GM12878 (cell line): ENCODE results near the gene WNT3A.

ENCODE experiments used
- EP300 ChIP-seq, 2 experiments: fragments of 150-350 bp in 1 of 2; IDR thresholded peaks; 2 replicates each; pipeline ENCODE4 v1.6.1; 2011 to 2012; ENCODE audit warnings: low read depth in 2 of 2, low read length in 2 of 2, borderline replicate concordance in 1 of 2, improper control_type of control experiment in 1 of 2, inconsistent platforms in 1 of 2; ENCODE audit not compliant: control insufficient read depth in 1 of 2
- ESRRA ChIP-seq: IDR thresholded peaks from 2 replicates; pipeline ENCODE4 v1.6.1; 2012; ENCODE audit warnings: mild to moderate bottlenecking, low read length, improper control_type of control experiment
- FOXK2 ChIP-seq: fragments of 450-650 bp; IDR thresholded peaks from 2 replicates; pipeline ENCODE4 v1.6.1; 2017; ENCODE audit warnings: mild to moderate bottlenecking, moderate library complexity
- IKZF1 ChIP-seq: fragments of 450-650 bp; conservative IDR thresholded peaks from 2 replicates; pipeline ENCODE4 v1.6.1; 2017; ENCODE audit warnings: antibody characterized with exemption, mild to moderate bottlenecking
- NR2C1 ChIP-seq: fragments of 450-650 bp; IDR thresholded peaks from 2 replicates; pipeline ENCODE4 v1.6.1; 2017; ENCODE audit warnings: antibody characterized with exemption, mild to moderate bottlenecking, moderate library complexity
- NR2F1 ChIP-seq: fragments of 450-650 bp; conservative IDR thresholded peaks from 2 replicates; pipeline ENCODE4 v1.6.1; 2017; ENCODE audit warnings: mild to moderate bottlenecking
- POLR2A ChIP-seq: IDR thresholded peaks from 2 replicates; pipeline ENCODE4 v1.6.1; 2011; ENCODE audit warnings: low read depth, mild to moderate bottlenecking, low read length
- POLR2AphosphoS5 ChIP-seq: IDR thresholded peaks from 2 replicates; pipeline ENCODE4 v1.6.1; 2011; ENCODE audit warnings: mild to moderate bottlenecking, low read length, inconsistent platforms
- SMC3 ChIP-seq: IDR thresholded peaks from 2 replicates; pipeline ENCODE4 v1.6.1; 2011; ENCODE audit warnings: low read length, improper control_type of control experiment, borderline replicate concordance
- TF ChIP-seq, protein P1 (sequence below): fragments of 450-650 bp; IDR thresholded peaks from 2 replicates; pipeline ENCODE4 v1.6.1; 2018; ENCODE audit warnings: borderline replicate concordance, mild to moderate bottlenecking; ENCODE audit not compliant: partially characterized antibody
- TF ChIP-seq, protein P2 (sequence below), 3 experiments: IDR thresholded peaks in 2 of 3; conservative IDR thresholded peaks in 1 of 3; 2 replicates each; pipeline ENCODE4 v1.5.1; 2011; ENCODE audit warnings: low read depth in 3 of 3, low read length in 3 of 3, mild to moderate bottlenecking in 3 of 3, control low read depth in 2 of 3, moderate library complexity in 2 of 3, inconsistent platforms in 1 of 3, mixed read lengths in 1 of 3; ENCODE audit not compliant: control insufficient read depth in 2 of 3, insufficient read depth in 1 of 3; ENCODE audit errors: extremely low read depth in 1 of 3

DNA sequence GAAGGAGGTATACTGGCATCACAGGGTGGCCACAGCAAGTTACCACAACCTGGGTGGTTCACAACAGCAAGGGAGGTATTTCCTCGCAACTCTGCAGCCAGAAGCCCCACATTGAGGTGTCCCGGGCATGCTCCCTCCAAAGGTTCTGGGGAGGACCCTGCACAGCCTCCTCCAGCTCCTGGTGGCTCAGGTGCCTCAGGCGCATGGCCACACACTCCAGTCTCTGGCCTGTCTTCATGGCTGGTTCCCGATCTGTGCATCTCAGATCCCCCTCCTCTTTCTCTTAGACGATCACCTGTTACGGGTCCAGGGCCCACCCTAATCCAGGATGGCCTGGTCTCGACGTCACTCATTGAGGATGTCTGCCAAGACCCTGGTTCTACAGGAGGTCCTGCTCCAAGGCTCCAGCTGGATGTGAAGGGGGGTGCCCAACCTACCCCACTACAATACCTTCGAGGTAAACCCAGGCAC lies 69.0 kb downstream of the WNT3A start:
- TF ChIP-seq NR2C1, result no peak
- TF ChIP-seq IKZF1, result no peak
- TF ChIP-seq EP300 (IDR thresholded peaks at IDR 0.05; ENCODE audit: borderline replicate concordance in 1 of 2, control insufficient read depth in 1 of 2, low read depth in 2 of 2, low read length in 2 of 2), result no peak
- no peak for TF ChIP-seq SMC3
- TF ChIP-seq ESRRA, result no peak
- TF ChIP-seq, protein P1, sequence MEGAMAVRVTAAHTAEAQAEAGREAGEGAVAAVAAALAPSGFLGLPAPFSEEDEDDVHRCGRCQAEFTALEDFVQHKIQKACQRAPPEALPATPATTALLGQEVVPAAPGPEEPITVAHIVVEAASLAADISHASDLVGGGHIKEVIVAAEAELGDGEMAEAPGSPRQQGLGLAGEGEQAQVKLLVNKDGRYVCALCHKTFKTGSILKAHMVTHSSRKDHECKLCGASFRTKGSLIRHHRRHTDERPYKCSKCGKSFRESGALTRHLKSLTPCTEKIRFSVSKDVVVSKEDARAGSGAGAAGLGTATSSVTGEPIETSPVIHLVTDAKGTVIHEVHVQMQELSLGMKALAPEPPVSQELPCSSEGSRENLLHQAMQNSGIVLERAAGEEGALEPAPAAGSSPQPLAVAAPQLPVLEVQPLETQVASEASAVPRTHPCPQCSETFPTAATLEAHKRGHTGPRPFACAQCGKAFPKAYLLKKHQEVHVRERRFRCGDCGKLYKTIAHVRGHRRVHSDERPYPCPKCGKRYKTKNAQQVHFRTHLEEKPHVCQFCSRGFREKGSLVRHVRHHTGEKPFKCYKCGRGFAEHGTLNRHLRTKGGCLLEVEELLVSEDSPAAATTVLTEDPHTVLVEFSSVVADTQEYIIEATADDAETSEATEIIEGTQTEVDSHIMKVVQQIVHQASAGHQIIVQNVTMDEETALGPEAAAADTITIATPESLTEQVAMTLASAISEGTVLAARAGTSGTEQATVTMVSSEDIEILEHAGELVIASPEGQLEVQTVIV, result no peak
- TF ChIP-seq, protein P2, sequence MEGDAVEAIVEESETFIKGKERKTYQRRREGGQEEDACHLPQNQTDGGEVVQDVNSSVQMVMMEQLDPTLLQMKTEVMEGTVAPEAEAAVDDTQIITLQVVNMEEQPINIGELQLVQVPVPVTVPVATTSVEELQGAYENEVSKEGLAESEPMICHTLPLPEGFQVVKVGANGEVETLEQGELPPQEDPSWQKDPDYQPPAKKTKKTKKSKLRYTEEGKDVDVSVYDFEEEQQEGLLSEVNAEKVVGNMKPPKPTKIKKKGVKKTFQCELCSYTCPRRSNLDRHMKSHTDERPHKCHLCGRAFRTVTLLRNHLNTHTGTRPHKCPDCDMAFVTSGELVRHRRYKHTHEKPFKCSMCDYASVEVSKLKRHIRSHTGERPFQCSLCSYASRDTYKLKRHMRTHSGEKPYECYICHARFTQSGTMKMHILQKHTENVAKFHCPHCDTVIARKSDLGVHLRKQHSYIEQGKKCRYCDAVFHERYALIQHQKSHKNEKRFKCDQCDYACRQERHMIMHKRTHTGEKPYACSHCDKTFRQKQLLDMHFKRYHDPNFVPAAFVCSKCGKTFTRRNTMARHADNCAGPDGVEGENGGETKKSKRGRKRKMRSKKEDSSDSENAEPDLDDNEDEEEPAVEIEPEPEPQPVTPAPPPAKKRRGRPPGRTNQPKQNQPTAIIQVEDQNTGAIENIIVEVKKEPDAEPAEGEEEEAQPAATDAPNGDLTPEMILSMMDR (IDR thresholded peaks at IDR 0.05 in 2 of 3, conservative IDR thresholded peaks at IDR 0.05 in 1 of 3; ENCODE audit: control insufficient read depth in 2 of 3, extremely low read depth in 1 of 3, insufficient read depth in 1 of 3, low read depth in 3 of 3, low read length in 3 of 3), result no peak
- TF ChIP-seq NR2F1, result no peak
- no peak for TF ChIP-seq POLR2AphosphoS5
- TF ChIP-seq FOXK2, result no peak
- TF ChIP-seq POLR2A, result no peak
